Measurements from ENCODE around the gene ASIC2.

ASIC2 gene

GRCh38 chr17:33228548-33228947 lies 64.5 kb downstream of the ASIC2 start:
- TF ChIP-seq POLR2AphosphoS5 (IDR thresholded peaks at IDR 0.05; ENCODE audit: low read depth) (no peak), GABPA (IDR thresholded peaks at IDR 0.05; ENCODE audit: low read depth) (no peak), CTCF (IDR thresholded peaks at IDR 0.05; ENCODE audit: insufficient read depth, low read length) (no peak), REST (IDR thresholded peaks at IDR 0.05; ENCODE audit: insufficient replicate concordance, low read depth) (no peak), SPI1 (IDR thresholded peaks at IDR 0.05; ENCODE audit: borderline replicate concordance, low read depth) (no peak)
- no peak overlapping the region for H3K27ac ChIP-seq (replicated peaks)
- no peaks in the 10 kb centered on the region for H3K27me3 ChIP-seq (ENCODE audit: insufficient read depth, poor library complexity, severe bottlenecking)
- H3K4me3 ChIP-seq (replicated peaks; ENCODE audit: insufficient read depth, low read length), result no peak overlapping the region
- DNase-seq (ENCODE audit: low read depth in 1 of 2, low spot score in 1 of 2), result no peak

GRCh38 chr17:33227911-33228310 lies 65.2 kb downstream of the ASIC2 start:
- peak; percentile 39 for TF ChIP-seq REST (IDR thresholded peaks at IDR 0.05; ENCODE audit: insufficient replicate concordance, low read depth)
- no peak for TF ChIP-seq CTCF (IDR thresholded peaks at IDR 0.05; ENCODE audit: insufficient read depth, low read length)
- no peak for TF ChIP-seq GABPA (IDR thresholded peaks at IDR 0.05; ENCODE audit: low read depth)
- no peak for TF ChIP-seq SPI1 (IDR thresholded peaks at IDR 0.05; ENCODE audit: borderline replicate concordance, low read depth)
- no peak for TF ChIP-seq POLR2AphosphoS5 (IDR thresholded peaks at IDR 0.05; ENCODE audit: low read depth)

GRCh38 chr17:33225994-33226393 lies 67.1 kb downstream of the ASIC2 start:
- Histone ChIP-seq H3K27ac (replicated peaks) (no peak overlapping the region), H3K27me3 (ENCODE audit: insufficient read depth, poor library complexity, severe bottlenecking) (no peaks in the 10 kb centered on the region), H3K4me3 (replicated peaks; ENCODE audit: insufficient read depth, low read length) (no peak overlapping the region)
- no peak for TF ChIP-seq SPI1 (IDR thresholded peaks at IDR 0.05; ENCODE audit: borderline replicate concordance, low read depth)
- TF ChIP-seq REST (IDR thresholded peaks at IDR 0.05; ENCODE audit: insufficient replicate concordance, low read depth), result no peak
- TF ChIP-seq POLR2AphosphoS5 (IDR thresholded peaks at IDR 0.05; ENCODE audit: low read depth), result no peak
- no peak for TF ChIP-seq GABPA (IDR thresholded peaks at IDR 0.05; ENCODE audit: low read depth)
- no peak for TF ChIP-seq CTCF (IDR thresholded peaks at IDR 0.05; ENCODE audit: insufficient read depth, low read length)
- no peak for DNase-seq (ENCODE audit: low read depth in 1 of 2, low spot score in 1 of 2)

More at GRCh38 chr17:33227911-33228310, 65.2 kb downstream of the ASIC2 start:
- no peaks in the 10 kb centered on the region for H3K27me3 ChIP-seq (ENCODE audit: insufficient read depth, poor library complexity, severe bottlenecking)
- no peak for DNase-seq (ENCODE audit: low read depth in 1 of 2, low spot score in 1 of 2)
- no peak overlapping the region for H3K4me3 ChIP-seq (replicated peaks; ENCODE audit: insufficient read depth, low read length)
- no peak overlapping the region for H3K27ac ChIP-seq (replicated peaks)

Measured in HL-60 (cell line).